Adipocyte (in vitro differentiated cells): ENCODE data around the gene MYO1A.
"Not testable (repeated sequence)": the region's sequence is repeated elsewhere in the genome, so short reads cannot be mapped to it uniquely, and the experiment has no call there.

Source experiments
- DNase-seq: peaks from one replicate; pipeline ENCODE4 v3.0.0-alpha.2; 2015; ENCODE audit warnings: low read depth
- H3K27me3 ChIP-seq: replicated peaks from 2 replicates; pipeline ENCODE4 v1.7.0; 2013; ENCODE audit warnings: mild to moderate bottlenecking, low read length, moderate library complexity; ENCODE audit not compliant: control insufficient read depth, insufficient read depth
- H3K36me3 ChIP-seq: 2 replicates; pipeline ENCODE4 v1.7.0; 2013; ENCODE audit warnings: low read length, mild to moderate bottlenecking, moderate library complexity; ENCODE audit not compliant: control insufficient read depth, insufficient read depth, severe bottlenecking
- H3K4me1 ChIP-seq: 2 replicates; pipeline ENCODE4 v1.7.0; 2013; ENCODE audit warnings: mild to moderate bottlenecking, low read length, moderate library complexity; ENCODE audit not compliant: control insufficient read depth, insufficient read depth
- H3K4me3 ChIP-seq: 2 replicates; pipeline ENCODE4 v1.7.0; 2013; ENCODE audit warnings: mild to moderate bottlenecking, low read length, moderate library complexity
- H3K9ac ChIP-seq: 2 replicates; pipeline ENCODE4 v1.7.0; 2013; ENCODE audit warnings: mild to moderate bottlenecking, low read length, moderate library complexity
- H3K9me3 ChIP-seq: 2 replicates; pipeline ENCODE4 v1.7.0; 2013; ENCODE audit warnings: mild to moderate bottlenecking, low read length, moderate library complexity; ENCODE audit not compliant: control insufficient read depth

MYO1A gene

GRCh38 chr12:56987551-56988053 lies 62.3 kb downstream of the MYO1A start:
- peaks cover 8% of the 10 kb centered on the region for H3K27me3 ChIP-seq
- peak; percentile 91 for DNase-seq
- H3K36me3 ChIP-seq: no peaks in the 10 kb centered on the region
- H3K9me3 ChIP-seq: no peaks in the 10 kb centered on the region
- H3K4me3 ChIP-seq: no peak overlapping the region
- H3K9ac ChIP-seq: no peak overlapping the region
- peaks cover 15% of the 10 kb centered on the region for H3K4me1 ChIP-seq

GRCh38 chr12:56987011-56987410 lies 62.9 kb downstream of the MYO1A start:
- no peak for DNase-seq
- no peaks in the 10 kb centered on the region for H3K36me3 ChIP-seq
- no peak overlapping the region for H3K9ac ChIP-seq
- no peak overlapping the region for H3K4me3 ChIP-seq
- H3K27me3 ChIP-seq: peaks cover 8% of the 10 kb centered on the region
- no peaks in the 10 kb centered on the region for H3K9me3 ChIP-seq
- peaks cover 15% of the 10 kb centered on the region for H3K4me1 ChIP-seq

- H3K4me3 ChIP-seq, H3K27me3 ChIP-seq, H3K9ac ChIP-seq, H3K4me1 ChIP-seq, DNase-seq, H3K9me3 ChIP-seq, H3K36me3 ChIP-seq: not testable (repeated sequence)
These were observed 64.2 kb downstream of the MYO1A start for GRCh38 chr12:56985714-56986113.

GRCh38 chr12:56983386-56983785 lies 66.5 kb downstream of the MYO1A start:
- Histone ChIP-seq H3K4me1 (peaks cover 1% of the 10 kb centered on the region), H3K4me3 (no peak overlapping the region), H3K36me3 (no peaks in the 10 kb centered on the region), H3K27me3 (peaks cover 8% of the 10 kb centered on the region), H3K9me3 (no peaks in the 10 kb centered on the region), H3K9ac (no peak overlapping the region)
- no peak for DNase-seq

GRCh38 chr12:56982578-56983236 lies 67.2 kb downstream of the MYO1A start:
- not testable (repeated sequence) for H3K4me3 ChIP-seq, H3K4me1 ChIP-seq, H3K9me3 ChIP-seq, DNase-seq, H3K27me3 ChIP-seq, H3K36me3 ChIP-seq, H3K9ac ChIP-seq

GRCh38 chr12:56980941-56981530 lies 68.9 kb downstream of the MYO1A start:
- DNase-seq: no peak
- Histone ChIP-seq H3K9ac (no peak overlapping the region), H3K4me3 (no peak overlapping the region), H3K27me3 (peaks cover 8% of the 10 kb centered on the region), H3K36me3 (no peaks in the 10 kb centered on the region), H3K4me1 (no peaks in the 10 kb centered on the region), H3K9me3 (no peaks in the 10 kb centered on the region)

GRCh38 chr12:56980268-56980667 lies 69.7 kb downstream of the MYO1A start:
- Histone ChIP-seq H3K4me3 (no peak overlapping the region), H3K27me3 (peaks cover 8% of the 10 kb centered on the region), H3K9me3 (no peaks in the 10 kb centered on the region), H3K9ac (no peak overlapping the region), H3K4me1 (no peaks in the 10 kb centered on the region), H3K36me3 (no peaks in the 10 kb centered on the region)
- no peak for DNase-seq

GRCh38 chr12:56979628-56980027 lies 70.3 kb downstream of the MYO1A start:
- no peak overlapping the region for H3K9ac ChIP-seq
- H3K4me3 ChIP-seq: no peak overlapping the region
- no peaks in the 10 kb centered on the region for H3K9me3 ChIP-seq
- DNase-seq: no peak
- H3K27me3 ChIP-seq: peaks cover 8% of the 10 kb centered on the region
- no peaks in the 10 kb centered on the region for H3K4me1 ChIP-seq
- no peaks in the 10 kb centered on the region for H3K36me3 ChIP-seq
